Measurements from ENCODE around the gene KLHL11. TPM values are rescaled to one million over a fixed set of nuclear protein-coding genes. Genes with fewer than 3 reads are reported as not detected.

KLHL11 gene
- total and polyA plus RNA-seq, 10 of the 15 experiments (the other 5 are each of a cell fraction or from before 2014, with no cell fraction given) = 0.07 to 17.2 (median 10.1) TPM

GRCh38 chr17:41810659-41811548, 54.3 kb downstream of the KLHL11 start:
- peak overlapping the region; percentile 37; the same call in 1 of the 2 replicates for H3K4me3 ChIP-seq
- no peak for DNase-seq (ENCODE audit: low read depth, low spot score)
- no peaks in the 10 kb centered on the region for H3K9me3 ChIP-seq (replicated peaks; ENCODE audit: control insufficient read depth, insufficient read depth, low read length)
- ChIA-PET SMC1A (ENCODE audit: uncharacterized antibody, unreplicated experiment) (interaction anchor here (1.1 kb wide), 1 partner anchor 38 kb away, joined by 3 read pairs; no protein-coding TSS in a partner anchor), CTCF (interaction anchor here (0.8 to 2.5 kb wide), 12 partner anchors 10 to 155 kb away, joined by 3 to 15 read pairs (median 4); partner anchors contain the start of genes KLHL10 and ODAD4), RAD21 (ENCODE audit: unreplicated experiment) (interaction anchor here (0.8 to 1.7 kb wide), 4 partner anchors 24 to 53 kb away, joined by 3 to 5 read pairs (median 4); partner anchors contain the start of gene JUP), POLR2A (interaction anchor here (0.6 kb wide), 2 partner anchors 40 to 351 kb away, joined by 4 to 5 read pairs; no protein-coding TSS in a partner anchor)
- no peak for FAIRE-seq
- no peaks in the 10 kb centered on the region for H3K36me3 ChIP-seq (ENCODE audit: control insufficient read depth in 2 of 2, insufficient read depth in 2 of 2, low read length in 1 of 2)
- no peak for TF ChIP-seq SMARCA5 (IDR thresholded peaks at IDR 0.05)
- peak; percentile 39; the same call in 1 of the 2 replicates for TF ChIP-seq TCF12 (IDR thresholded peaks at IDR 0.05; ENCODE audit: low read depth, low read length)
- BruUV-seq (replicated peaks) = no TSS peak
- in situ Hi-C loops (cut with MboI) = no loop called here
- peaks cover 0 to 7% of the 10 kb centered on the region in 2 experiments; a peak in 3 of 4 replicates for H3K27me3 ChIP-seq (replicated peaks in 1 of 2; ENCODE audit: control insufficient read depth in 2 of 2, insufficient read depth in 2 of 2, low read length in 1 of 2)
- H3K27ac ChIP-seq (ENCODE audit: control insufficient read depth, insufficient read depth) = no peak overlapping the region
- peaks cover 8% of the 10 kb centered on the region; the same call in 1 of the 2 replicates for H3K4me1 ChIP-seq (ENCODE audit: control insufficient read depth, insufficient read depth, low read length)
- no peak overlapping the region for H3K9ac ChIP-seq (ENCODE audit: control insufficient read depth, insufficient read depth, low read length)
- peak overlapping the region; percentile 95 for H3K4me2 ChIP-seq (ENCODE audit: control insufficient read depth, insufficient read depth)
- H2AFZ ChIP-seq (ENCODE audit: control insufficient read depth, low read depth, low read length) = peak overlapping the region; percentile 91
- intact Hi-C loops (cut with micrococcal nuclease; ENCODE audit: unreplicated experiment) = no loop called here
- WGBS (ENCODE audit: insufficient coverage, insufficient replicate concordance, low lambda C conversion rate, missing lambda C conversion rate) = 54% methylated on average over 58 of the region's 58 CpGs
- no peaks in the 10 kb centered on the region for H3K79me2 ChIP-seq (ENCODE audit: control insufficient read depth, insufficient read depth, low read length)
- no peaks in the 10 kb centered on the region; the same call in 1 of the 2 replicates for H4K20me1 ChIP-seq (ENCODE audit: control insufficient read depth, insufficient read depth)
- no peak; the same call in 2 of the 3 replicates for ATAC-seq

- in situ Hi-C loops (cut with MboI) = no loop called here
- CTCF ChIA-PET = interaction anchor here (1.0 kb wide), 1 partner anchor 69 kb away, joined by 3 read pairs; no protein-coding TSS in a partner anchor
- SMC1A ChIA-PET (ENCODE audit: uncharacterized antibody, unreplicated experiment) = no interaction called here
- WGBS (ENCODE audit: insufficient coverage, insufficient replicate concordance, low lambda C conversion rate, missing lambda C conversion rate) = 28% methylated on average over 8 of the region's 8 CpGs
- ATAC-seq (no peak), DNase-seq (ENCODE audit: low read depth, low spot score) (no peak), FAIRE-seq (no peak)
- Histone ChIP-seq H3K4me2 (ENCODE audit: control insufficient read depth, insufficient read depth) (no peak overlapping the region), H3K9me3 (replicated peaks; ENCODE audit: control insufficient read depth, insufficient read depth, low read length) (no peaks in the 10 kb centered on the region), H3K27me3 (replicated peaks in 1 of 2; ENCODE audit: control insufficient read depth in 2 of 2, insufficient read depth in 2 of 2, low read length in 1 of 2) (no peaks in the 10 kb centered on the region; a peak in 1 of 4 replicates), H3K27ac (ENCODE audit: control insufficient read depth, insufficient read depth) (no peak overlapping the region), H2AFZ (ENCODE audit: control insufficient read depth, low read depth, low read length) (no peak overlapping the region), H3K79me2 (ENCODE audit: control insufficient read depth, insufficient read depth, low read length) (no peaks in the 10 kb centered on the region), H3K9ac (ENCODE audit: control insufficient read depth, insufficient read depth, low read length) (no peak overlapping the region), H4K20me1 (ENCODE audit: control insufficient read depth, insufficient read depth) (no peaks in the 10 kb centered on the region), H3K4me1 (ENCODE audit: control insufficient read depth, insufficient read depth, low read length) (peaks cover 3% of the 10 kb centered on the region; the same call in 1 of the 2 replicates), H3K36me3 (ENCODE audit: control insufficient read depth in 2 of 2, insufficient read depth in 2 of 2, low read length in 1 of 2) (no peaks in the 10 kb centered on the region), H3K4me3 (no peak overlapping the region)
- POLR2A ChIA-PET = no interaction called here
- no TSS peak for BruUV-seq (replicated peaks)
- intact Hi-C loops (cut with micrococcal nuclease; ENCODE audit: unreplicated experiment) = no loop called here
- RAD21 ChIA-PET (ENCODE audit: unreplicated experiment) = no interaction called here
- no peak for TF ChIP-seq ZNF622 (IDR thresholded peaks at IDR 0.05)
- TF ChIP-seq ZSCAN29 (IDR thresholded peaks at IDR 0.05) = no peak
- TF ChIP-seq YY1 (IDR thresholded peaks at IDR 0.05; ENCODE audit: low read depth, low read length) = no peak
- TF ChIP-seq DPF2 (IDR thresholded peaks at IDR 0.05) = no peak
- no peak for TF ChIP-seq SREBF2 (IDR thresholded peaks at IDR 0.05; ENCODE audit: low read length)
- no peak for TF ChIP-seq ELK1 (IDR thresholded peaks at IDR 0.05; ENCODE audit: low read depth, low read length)
- TF ChIP-seq TAF1 (IDR thresholded peaks at IDR 0.05; ENCODE audit: borderline replicate concordance, low read depth, low read length) = no peak
- no peak for TF ChIP-seq IKZF2 (IDR thresholded peaks at IDR 0.05)
- no peak for TF ChIP-seq SPI1 (IDR thresholded peaks at IDR 0.05; ENCODE audit: borderline replicate concordance, insufficient read depth, low read depth, low read length)
- no peak for TF ChIP-seq BCL3 (IDR thresholded peaks at IDR 0.05; ENCODE audit: borderline replicate concordance, insufficient read depth, low read depth, low read length, poor library complexity, severe bottlenecking)
- TF ChIP-seq SMARCA5 (IDR thresholded peaks at IDR 0.05) = no peak
Observed at GRCh38 chr17:41806685-41807445, 58.4 kb downstream of the KLHL11 start.
